GM21447 (cell line): ENCODE data around the gene ACOT11.

Source experiments
- ATAC-seq: cut with Tn5 transposase; IDR thresholded peaks from one replicate; pipeline ENCODE4 v1.9.1; 2021; ENCODE audit not compliant: unreplicated experiment

Gene ACOT11

GRCh38 chr1:54640863-54641836, 93.1 kb downstream of the ACOT11 start, which contains the start of gene MROH7:
MROH7 (plus strand) TSS chr1:54641786; CDS start chr1:54652927, 11,141 bp downstream.
- no peak for ATAC-seq

DNA sequence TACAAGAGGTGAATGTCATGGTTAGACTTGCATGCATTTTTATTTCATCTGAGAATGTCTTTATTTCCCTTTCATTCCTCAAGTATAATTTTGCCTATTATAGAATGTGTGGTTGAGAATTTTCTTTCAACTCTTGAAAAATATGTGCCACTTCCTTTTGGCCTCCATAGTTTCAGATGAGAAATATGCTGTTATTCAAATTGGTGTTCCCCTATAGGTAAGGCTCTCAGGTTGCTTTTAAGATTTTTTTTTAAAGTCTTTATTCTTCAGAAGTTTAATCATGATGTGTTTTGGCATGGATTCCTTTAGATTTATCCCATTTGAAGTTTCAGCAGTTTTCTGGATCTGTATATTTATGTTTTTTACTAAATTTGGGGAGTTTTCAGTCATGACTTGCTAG, 95.7 kb downstream of the ACOT11 start:
- ATAC-seq = no peak

GRCh38 chr1:54645806-54646676, 98.0 kb downstream of the ACOT11 start:
- no peak for ATAC-seq

DNA sequence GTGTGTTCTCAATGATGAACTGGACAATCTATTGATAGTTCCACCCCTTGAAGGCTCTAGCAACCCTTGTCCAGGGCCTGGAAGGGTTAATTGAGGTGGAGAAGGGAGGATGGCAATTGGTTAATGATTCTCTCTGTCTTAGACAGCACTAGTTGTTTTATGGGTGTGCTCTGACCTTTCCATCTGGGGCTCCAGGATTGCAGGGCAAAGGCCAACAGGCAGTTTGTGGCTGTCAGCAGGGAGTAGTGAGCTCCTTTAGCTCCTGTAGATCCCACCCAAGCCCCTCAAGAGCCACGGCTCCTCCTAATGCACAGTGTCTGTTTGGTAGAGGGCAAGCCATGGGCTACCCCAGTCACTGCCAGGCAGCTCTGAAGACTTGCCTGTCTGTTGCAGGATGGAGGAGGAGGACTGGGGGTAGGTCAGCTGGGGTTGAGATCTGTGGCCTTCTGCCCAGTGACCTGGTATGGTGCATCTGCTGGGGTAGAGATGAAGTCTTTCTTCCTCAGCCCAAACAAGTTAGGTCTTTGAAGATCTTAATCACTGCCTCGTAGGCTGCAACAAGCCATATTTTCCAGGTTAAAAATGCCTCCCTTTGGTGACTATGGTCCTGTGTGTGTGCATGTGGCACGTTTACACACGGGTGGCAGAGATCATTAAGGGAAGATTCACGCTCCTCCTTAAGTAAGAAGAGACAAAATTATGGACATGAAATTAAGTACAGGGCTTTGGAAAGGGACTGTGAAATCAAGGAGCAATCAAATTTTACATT, 101.3 kb downstream of the ACOT11 start:
- no peak for ATAC-seq

- ATAC-seq = no peak
These were observed 101.9 kb downstream of the ACOT11 start for GRCh38 chr1:54649921-54650320.

- no peak for ATAC-seq
These were observed 102.4 kb downstream of the ACOT11 start for GRCh38 chr1:54650417-54650816.

DNA sequence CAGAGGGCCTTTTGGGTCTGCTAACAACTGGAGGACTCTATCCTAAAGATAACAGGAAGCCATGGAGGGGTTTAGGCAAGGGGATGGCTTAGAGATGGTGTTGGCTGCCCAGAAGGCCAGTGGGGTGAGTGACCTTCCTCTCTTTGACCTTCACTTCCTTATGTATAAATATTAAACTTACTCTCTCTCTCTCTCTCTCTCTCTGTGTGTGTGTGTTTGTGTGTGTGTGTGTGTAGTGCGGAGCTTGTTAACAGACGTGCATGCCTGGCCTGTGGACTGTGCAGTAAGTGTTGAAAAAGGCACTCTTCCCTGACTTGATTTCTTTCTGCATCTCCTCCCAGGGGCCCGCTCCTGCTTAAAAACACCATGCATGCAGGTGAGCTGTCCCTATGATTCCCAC, 103.6 kb downstream of the ACOT11 start:
- ATAC-seq = no peak

DNA sequence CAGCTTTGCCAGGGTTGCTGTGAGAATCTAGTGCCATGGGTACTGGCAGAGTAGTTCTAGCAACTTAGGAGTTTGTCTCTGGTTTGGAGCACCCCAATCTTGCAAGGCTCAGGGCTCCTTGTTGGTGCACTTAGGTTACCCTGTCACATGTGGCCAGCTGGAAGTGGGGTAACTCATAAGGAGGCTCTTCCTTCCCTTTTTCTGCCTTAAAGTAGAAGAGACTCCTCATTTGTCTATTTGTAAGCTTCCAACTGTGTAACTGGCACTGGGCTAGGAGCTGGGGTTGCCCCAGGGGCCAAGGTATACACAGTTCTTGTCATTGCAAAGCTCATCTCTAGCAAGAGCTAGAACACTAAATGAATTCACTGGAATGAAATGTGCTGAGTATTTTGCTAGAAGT, 104.1 kb downstream of the ACOT11 start:
- no peak for ATAC-seq

GRCh38 chr1:54653036-54653435, 105.0 kb downstream of the ACOT11 start:
- ATAC-seq = no peak

- no peak for ATAC-seq
These were observed 110.3 kb downstream of the ACOT11 start for GRCh38 chr1:54658164-54658913.
